Measurements from ENCODE around the gene SULF2.

Gene SULF2

DNA sequence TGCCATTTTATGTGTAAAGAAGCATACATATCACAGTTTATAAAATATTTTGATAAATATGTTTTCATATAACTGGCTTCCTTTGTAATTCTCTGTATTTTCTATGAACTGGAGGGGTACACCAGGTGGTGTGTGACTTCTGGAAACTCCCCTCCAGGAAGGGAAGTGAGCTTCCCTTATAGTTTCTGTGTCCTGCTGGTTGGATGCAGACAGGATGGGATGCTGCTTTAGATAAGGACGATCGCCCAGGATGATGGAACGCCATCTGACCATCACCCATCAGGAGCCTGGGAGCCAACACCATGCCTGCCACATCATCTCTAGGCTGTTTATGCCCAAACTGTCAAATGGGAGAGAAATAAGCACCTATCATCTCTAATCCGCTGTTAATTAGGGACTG lies 66.1 kb downstream of the SULF2 start:
- no peak for DNase-seq (ENCODE audit: extremely low read depth in 1 of 2, low read depth in 1 of 2)

DNA sequence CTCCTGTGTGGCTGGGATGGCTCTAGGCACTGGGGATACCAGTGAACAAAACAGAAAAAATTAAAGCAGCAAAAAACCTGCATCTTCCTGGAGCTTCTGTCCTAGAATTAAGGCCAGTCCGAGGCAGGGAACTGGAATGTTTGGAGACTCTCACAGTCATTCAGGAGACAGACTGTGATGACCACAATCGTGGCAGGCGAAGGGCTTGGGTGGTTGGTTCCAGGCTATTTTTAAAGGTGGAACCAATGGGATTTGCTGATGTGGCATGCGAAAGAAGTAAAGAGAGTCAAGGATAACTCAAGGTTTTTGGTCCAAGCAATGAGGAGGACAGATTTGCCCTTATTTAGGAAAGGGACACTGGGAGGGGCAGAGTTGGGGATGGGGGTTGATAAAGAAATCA lies 66.9 kb downstream of the SULF2 start:
- DNase-seq (ENCODE audit: extremely low read depth in 1 of 2, low read depth in 1 of 2): no peak

DNA sequence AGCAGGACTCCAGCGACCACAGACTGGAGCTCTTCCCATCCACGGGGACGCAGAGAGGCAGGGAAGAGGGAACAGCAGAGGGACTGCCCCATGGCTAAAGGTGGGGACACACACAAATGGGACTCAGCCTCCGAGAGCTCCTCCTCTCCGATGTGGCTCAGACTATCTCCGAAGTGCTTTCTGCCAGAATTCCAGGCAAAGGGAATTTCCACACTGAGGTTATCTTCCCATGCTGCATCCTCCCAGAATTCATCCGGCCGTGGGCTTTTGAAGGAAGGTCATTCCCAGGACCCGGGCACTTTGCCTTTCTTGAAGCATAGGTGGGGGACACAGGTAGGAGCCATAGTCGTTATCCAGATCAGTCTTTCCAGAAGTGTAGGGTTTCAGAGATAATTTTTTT lies 67.9 kb downstream of the SULF2 start:
- DNase-seq (ENCODE audit: extremely low read depth in 1 of 2, low read depth in 1 of 2): no peak

DNA sequence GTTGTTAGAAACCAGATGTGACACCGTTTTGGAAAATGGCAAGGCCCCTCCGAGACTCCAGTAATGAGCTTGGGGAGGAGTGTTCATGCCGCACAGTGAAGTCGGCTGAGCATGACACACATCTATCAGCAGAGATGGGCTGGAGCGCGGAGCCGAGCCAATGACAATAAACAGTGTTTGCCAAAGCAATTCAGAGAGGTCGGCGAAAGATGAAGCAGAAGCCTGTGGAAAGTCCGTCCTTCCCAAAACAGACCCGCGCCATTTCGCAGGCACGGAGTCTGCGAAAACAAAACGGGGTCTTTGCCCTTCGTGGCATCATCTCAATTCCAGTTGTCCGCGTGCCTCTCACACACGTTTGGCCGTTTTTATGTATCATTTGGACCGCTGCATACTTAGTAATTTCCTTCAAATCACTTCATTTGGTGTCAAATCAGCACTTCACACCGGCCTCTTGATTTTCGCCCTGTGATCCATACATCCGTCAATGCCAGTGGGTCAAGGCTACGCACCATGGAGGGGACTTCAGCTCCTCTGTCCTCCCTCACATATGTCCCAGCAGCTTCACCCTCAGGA lies 71.3 kb downstream of the SULF2 start:
- DNase-seq (ENCODE audit: extremely low read depth in 1 of 2, low read depth in 1 of 2): no peak

DNA sequence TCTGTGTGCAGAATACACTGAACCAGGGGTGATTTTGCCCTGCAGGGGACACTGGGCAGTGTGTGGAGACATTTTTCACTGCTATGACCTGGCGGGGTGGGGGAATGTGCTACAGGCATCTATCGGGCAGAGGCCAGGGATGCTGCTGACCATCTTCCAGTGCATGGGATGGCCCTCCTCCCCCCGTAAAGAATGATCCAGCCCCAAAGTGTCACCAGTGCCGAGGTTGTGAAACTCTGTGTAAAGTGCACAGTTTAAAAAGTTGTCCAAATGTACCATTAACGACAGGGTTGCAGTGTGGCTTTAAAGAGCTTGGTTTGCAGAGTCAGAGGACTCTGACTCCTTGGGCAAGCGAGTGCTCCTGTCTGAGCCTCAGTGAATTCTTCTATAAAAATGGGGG lies 72.1 kb downstream of the SULF2 start:
- no peak for DNase-seq (ENCODE audit: extremely low read depth in 1 of 2, low read depth in 1 of 2)

DNA sequence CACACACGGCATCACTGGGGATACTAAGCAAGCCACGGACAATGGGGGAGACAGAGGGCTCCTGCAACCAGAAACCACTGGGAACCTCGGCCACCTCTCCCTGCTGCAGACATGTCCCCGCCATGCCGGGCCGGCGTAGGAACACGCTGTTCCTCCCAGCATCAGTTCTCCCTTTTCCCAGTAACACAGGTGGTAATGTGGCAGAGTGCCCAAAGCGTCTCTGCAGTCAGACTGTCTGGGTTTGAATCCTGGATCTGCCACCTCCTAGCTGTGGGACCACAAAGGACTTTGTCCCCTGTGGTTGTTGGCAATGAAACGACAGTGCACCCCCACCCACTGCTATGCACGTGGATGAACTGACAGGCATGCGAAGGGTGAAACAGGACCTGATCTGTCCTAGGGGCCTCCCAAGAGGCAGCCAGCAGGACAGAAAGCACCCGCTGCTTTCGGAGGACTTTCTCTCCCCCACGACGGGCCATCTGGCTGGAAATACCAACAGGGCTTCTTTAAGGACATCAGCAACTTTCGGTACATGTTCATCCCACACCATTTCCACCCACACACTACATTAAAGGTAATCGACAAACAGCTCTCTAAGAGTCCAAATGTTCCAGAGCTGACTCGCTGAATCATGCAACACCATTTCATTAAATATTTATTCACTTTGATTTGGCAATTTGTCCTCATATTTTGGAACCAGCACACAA lies 74.1 kb downstream of the SULF2 start:
- DNase-seq (ENCODE audit: extremely low read depth in 1 of 2, low read depth in 1 of 2): no peak

DNA sequence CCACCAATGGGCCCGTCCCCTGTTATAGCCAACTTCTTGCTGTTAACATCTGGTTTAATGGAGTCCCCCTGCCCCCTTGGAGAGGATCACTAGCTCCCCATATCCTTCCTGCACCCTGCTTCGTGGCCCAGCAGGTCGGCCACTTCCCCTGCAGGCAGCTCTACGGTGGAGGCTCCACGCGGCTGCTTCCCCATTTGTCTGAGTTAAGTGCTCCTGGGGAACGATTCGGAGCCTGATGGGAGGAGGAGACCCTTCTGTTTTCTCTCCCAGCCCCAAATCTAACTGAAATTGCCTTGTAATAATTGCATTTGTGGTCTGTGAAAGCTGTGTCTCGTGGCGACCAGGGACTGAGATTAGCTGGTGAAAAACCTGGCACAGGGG lies 74.6 kb downstream of the SULF2 start:
- no peak for DNase-seq (ENCODE audit: extremely low read depth in 1 of 2, low read depth in 1 of 2)

DNA sequence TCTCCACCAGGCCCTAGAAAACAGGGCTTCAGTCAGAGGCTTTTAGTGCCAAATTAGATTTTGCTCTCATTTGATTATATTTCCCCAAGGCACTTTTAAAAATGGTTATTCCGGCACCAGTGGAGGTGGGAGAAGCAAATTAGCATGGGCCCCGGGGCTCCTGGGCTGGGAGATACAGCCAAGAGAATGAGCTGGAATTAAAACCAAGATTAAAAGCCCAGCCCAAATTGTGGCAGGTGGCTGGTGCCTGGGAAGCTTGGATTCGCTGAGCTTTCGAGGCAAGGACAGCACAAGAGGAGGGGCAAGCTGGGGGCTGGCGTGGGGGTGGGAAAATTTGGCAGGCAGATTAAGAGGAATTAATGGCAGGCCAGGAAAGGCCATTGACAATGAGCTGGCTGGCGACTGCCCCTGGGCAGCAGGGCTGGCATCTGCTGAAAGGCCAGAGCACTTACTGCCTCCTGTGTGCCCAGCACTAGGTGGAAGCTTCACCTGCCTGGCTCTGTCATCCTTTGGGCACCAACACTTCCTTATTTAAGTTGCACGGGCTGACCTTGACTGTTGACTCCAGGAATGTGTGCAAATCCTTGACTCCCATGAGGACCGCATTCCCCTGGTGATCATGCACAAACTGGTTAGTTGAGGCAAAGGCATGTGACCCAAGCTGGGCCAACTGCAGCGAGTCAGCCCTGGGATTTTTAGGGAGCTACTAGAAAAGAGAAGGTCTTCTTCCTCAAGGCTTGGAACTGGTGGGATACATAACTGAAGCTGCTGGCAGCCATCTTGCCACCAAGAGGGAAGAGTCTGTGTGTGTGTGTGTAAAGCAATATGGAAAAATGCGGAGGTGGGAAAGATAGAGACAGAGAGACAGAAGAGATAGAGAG lies 76.1 kb downstream of the SULF2 start:
- no peak for DNase-seq (ENCODE audit: extremely low read depth in 1 of 2, low read depth in 1 of 2)

DNA sequence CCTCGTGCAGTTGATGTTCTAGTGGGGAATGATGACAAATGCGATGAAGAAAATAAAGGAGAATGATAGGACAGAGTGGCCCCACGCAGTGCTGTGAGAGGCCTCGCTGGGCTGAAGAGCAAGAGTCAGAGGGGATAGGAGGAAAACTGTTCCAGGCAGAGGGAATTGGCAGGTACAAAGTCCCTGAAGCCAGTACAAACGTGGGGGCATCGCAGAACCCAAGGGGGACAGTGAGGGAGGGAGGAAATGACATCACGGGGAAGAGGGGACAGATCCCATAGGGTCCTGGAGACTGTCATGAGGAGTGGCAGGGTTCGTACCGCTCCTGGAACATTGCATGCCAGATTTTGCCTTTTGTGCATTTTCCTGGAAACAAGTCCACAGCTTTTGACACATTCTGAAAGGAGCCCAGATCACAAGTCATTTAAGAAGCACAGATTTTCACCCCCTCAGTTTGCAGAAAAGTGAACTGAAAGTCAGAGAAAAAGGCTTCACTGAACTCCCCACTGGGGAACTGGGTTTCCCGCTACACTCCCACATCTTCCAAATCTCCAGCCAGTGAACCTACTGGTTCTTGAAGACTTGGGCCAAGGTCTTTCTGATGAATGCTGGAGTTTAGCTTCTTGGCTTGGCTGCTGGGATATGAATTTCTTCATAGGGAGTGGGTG lies 77.0 kb downstream of the SULF2 start:
- DNase-seq (ENCODE audit: extremely low read depth in 1 of 2, low read depth in 1 of 2): no peak

DNA sequence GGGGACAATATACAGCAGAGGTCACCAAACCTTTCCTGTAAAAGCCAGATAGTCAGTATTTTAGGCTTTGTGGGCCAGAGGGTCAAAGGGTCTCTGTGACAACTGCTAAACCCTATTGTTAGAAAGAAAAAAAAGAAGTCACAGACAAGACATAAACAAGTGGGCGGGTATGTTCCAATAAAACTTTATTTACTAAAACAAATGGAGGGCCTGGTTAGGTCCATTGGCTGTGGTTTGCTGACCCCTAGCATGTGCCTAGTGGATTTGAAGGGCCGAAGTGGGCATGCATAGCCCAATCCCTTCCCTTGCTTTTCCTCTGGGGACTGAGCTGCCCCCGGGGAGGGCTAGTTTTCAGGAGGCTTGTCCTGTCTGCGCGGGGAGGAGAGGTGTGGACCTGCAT lies 78.9 kb downstream of the SULF2 start:
- DNase-seq (ENCODE audit: extremely low read depth in 1 of 2, low read depth in 1 of 2): no peak

DNA sequence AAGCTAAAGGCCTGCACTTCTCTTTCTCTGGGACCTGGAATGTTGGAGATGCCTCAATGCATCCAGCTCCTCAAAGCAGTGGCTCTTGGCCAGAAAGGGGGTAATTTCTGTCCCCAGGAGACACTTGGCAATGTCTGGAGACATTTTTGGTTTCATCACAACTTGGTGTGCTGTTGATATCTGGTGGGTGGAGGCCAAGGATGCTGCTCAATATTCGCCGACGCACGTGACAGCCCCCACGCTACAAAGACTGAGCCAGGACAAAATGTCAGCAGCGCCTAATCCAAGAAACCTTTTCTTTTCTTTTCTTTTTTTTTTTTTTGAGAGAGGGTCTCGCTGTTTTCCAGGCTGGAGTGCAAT lies 79.8 kb downstream of the SULF2 start:
- DNase-seq (ENCODE audit: extremely low read depth in 1 of 2, low read depth in 1 of 2): no peak

DNA sequence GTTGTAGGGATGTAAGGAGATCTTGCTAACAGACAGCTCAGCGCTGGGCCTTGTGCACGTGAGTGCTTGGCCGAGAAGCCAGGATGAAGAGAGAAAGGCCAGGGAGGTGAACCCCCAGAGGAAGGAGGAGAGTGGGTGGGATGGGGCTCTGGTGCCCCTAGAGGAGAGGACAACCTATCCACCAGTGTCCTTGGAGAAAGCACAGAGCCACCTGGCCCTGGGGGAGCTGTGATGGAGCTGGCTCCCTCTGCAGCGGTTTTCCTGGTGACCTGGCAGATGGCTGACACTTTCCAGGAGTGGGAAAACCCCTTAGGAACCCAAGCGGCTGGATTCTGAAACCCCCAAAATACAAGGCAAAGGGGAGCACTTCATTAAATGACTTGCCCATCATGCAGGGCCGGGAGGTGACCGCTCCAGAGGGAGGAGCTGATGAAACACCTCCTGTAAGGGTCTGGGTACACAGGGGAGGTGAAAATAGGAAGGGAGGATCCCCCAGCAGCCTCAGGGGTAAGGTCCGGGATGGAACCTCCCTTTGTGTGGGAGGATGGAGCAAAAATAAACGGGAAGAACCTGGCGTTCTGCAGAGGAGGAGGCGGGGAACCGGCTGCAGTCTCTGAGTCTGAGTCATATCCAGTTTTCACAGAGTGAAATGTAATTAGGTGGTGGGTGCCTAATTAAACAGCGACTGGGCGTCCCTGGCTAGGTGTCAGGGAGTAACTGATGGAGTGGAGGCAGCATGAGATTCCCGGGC lies 80.4 kb downstream of the SULF2 start:
- DNase-seq (ENCODE audit: extremely low read depth in 1 of 2, low read depth in 1 of 2): no peak

DNA sequence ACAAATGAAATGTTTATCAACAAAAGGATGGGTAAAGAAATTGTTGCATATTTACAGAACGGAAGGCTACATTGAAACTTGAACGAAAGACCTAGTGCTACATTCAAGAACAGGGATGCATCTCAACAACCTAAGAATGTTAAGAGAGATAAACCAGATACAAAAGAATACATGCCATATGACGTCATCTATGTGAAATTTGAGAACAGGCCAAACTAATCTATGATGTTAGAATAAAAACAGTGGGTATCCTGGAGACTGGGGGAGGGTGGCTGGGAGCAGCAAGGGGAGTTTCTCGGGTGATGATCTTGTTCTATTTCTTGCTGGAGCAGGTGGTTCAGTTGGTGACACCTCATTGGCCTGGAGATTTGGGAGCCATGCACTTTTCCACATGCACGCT lies 81.5 kb downstream of the SULF2 start:
- DNase-seq (ENCODE audit: extremely low read depth in 1 of 2, low read depth in 1 of 2): no peak

DNA sequence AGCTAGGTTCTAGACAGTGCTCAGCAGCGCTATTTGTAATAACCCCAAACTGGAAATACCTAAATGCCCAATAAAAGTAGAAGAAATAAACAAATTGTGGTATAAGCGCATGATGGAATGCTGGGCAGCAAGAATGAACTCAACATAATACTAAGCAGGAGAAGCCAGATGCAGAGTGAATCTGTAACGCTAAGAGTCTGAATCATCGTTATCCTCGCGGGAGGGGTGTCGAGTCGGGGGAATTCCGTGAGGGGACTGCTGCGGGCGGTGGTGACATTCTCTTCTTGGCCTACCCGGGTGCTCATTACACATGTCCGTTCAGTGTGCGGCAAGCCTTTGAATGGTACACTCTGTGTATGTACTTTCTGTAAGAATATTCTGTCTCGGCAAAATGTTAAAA lies 83.7 kb downstream of the SULF2 start:
- DNase-seq (ENCODE audit: extremely low read depth in 1 of 2, low read depth in 1 of 2): no peak

DNA sequence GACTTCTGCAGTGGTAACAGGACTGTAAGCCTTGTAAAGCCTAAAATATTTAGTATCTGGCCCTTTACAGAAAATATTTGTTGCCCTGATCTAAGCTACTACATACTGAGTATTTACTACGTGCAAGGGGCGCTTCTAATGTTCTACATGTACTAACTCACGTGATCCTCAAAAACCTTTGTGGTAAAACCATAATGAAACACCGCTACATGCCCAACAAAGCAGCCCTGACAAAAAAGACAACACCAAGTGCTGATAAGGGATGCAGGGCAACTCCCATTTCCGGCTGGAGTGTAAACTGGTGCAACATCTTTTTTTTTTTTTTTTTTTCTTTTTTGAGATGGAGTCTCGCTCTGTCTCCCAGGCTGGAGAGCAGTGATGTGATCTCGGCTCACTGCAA lies 85.0 kb downstream of the SULF2 start:
- no peak for DNase-seq (ENCODE audit: extremely low read depth in 1 of 2, low read depth in 1 of 2)

DNA sequence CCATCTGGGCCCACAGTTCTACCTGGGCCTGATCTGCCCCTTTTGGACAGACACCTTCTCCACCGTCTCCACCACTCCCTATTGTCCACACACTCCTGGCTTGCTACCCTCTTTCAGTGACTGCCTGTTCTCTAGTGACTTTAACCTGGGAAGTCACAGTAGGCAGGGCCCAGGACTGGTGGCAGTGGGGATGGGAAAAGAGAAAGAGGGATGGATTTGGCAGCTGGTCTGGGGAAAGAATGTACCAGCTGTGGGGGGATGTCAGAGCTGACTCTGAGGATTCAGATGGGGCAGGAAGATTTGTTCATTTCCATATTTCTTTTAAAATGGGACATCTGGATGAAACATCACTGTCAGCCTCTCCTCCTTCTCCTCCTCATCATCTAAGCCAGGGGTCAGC lies 85.5 kb downstream of the SULF2 start:
- DNase-seq (ENCODE audit: extremely low read depth in 1 of 2, low read depth in 1 of 2): no peak

DNA sequence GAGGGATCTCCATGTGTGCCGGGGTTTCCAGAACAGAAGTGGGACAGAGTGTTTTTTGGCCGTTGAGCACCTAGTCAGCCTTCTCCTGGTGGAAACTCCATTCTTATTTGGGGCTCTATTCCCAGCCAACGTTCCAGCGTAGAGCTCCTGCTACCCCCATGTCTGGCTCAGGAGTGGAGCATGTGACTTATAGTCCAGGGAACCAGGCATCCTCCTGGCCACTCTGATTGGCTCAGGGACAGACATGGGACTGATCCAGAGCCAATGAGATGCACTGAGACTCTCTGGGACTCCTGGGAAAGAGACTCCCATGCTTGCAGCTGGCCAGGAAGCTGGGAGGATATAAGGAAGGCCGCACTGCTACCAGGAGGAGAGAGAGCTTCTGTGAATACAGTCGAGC lies 87.1 kb downstream of the SULF2 start:
- no peak for DNase-seq (ENCODE audit: extremely low read depth in 1 of 2, low read depth in 1 of 2)

DNA sequence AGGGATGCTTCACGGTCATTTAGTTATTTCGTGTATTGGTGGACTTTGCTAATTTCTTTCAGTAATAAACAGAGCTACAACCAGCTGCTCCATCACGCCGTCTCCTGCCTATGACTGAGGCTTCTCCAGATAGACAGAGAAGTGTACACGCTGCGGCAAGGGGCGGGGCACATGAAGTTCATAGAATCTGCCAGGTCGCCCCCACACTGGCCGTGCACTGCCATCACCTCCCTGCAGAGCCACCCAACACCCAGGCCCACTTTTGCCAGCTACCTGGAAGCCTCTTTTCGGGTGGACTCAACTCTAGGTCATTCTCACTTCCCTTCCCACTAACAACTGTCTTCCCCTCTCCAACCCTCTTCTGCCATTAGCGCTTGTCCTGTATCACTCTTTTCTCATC lies 88.4 kb downstream of the SULF2 start:
- DNase-seq (ENCODE audit: extremely low read depth in 1 of 2, low read depth in 1 of 2): no peak

DNA sequence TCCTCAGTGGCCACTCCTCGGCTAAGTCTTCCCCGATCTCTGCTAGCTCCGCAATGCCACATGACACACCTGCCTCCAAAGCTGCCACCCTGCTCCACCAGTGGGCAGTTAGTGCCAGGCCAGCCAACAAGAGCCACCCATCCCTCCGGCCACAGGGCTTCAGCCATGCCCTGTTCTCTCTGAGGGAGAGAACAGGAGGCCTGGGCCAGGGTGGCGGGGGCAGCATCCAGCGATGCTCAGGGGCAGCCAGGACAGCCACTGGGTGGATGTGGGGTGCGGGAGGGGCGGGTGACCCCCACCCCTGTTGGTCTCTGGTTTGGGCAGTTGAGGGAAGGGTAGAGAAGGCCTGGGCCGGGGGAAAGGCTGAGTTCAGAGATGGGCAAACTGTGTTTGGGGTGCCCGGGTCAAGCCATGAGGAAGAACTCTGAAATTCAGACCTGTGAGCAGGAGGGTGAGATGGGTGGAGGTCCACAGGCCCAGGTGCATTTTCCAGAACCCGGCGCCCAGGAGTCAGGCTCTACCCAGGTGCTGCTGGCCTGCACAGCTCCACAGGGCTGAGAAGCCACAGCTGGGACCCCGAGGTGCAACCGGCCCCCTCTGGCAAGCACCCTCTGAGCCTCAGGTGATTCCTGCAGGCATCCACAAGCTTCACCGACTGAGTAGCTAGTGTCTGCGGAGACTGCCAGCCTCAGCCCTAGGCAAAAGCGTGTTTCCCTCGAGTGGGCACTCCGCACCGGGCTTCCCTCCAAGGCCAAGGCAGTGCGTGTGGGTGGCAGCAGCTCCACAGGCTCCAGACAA lies 91.1 kb downstream of the SULF2 start:
- DNase-seq (ENCODE audit: extremely low read depth in 1 of 2, low read depth in 1 of 2): no peak

DNA sequence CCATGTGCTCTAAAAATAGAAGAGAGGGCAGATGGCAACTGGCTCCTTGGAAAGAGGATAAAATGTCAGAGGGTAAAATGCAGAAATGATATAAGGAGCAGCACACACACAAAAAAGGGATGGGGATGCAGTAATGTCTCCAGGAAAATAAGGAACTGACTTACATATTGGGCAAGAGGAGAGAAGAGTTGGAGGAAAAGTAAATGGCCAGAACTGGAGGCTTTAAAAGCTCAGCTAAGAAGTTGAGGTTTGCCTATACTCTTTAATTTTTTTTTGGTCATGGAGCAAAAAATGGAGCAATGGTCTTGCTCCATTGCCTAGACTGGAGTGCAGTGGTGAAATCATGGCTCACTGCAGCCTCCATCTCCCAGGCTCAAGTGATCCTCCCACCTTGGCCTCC lies 93.7 kb downstream of the SULF2 start:
- no peak for DNase-seq (ENCODE audit: extremely low read depth in 1 of 2, low read depth in 1 of 2)
